ENCODE results near the gene PRSS12. TPM values are rescaled to one million over a fixed set of nuclear protein-coding genes. Genes with fewer than 3 reads are reported as not detected.

The PRSS12 gene
- total RNA-seq, 1 experiment from 2014 or later: 13.8 TPM

DNA sequence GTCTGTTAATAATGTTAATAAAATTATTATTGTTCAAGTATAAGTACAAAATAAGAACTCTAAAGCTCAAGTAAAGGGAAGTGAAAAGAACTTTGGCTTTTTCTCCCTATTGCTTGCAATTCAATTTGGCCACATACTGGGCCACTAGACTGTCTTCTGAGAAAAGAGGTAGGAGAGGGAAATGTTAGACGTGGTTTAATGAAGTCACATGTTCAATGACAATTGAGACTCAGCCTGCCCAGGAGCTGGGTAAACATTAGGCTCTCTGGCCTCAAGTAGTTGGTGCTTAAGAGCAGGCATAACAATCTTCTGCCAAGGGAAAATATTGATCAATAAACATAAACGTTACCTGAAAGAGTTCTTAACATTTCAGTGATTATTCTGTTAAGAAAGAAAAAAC lies 15.1 kb upstream of the PRSS12 start:
- POLR2A ChIA-PET: no interaction called here
- no peak overlapping the region for H3K4me2 ChIP-seq (ENCODE audit: low read length)
- CTCF ChIA-PET: no interaction called here
- BruUV-seq (replicated peaks): no TSS peak
- ATAC-seq (no peak), DNase-seq (ENCODE audit: low read depth, low spot score) (no peak)
- no peak overlapping the region for H2AFZ ChIP-seq (ENCODE audit: low read depth, low read length, poor library complexity, severe bottlenecking)
- no peaks in the 10 kb centered on the region for H3K79me2 ChIP-seq (ENCODE audit: insufficient read depth, low read length)
- no peak for TF ChIP-seq ZNF274 (IDR thresholded peaks at IDR 0.05; ENCODE audit: low read depth, low read length)
- TF ChIP-seq SP1 (IDR thresholded peaks at IDR 0.05; ENCODE audit: low read depth): no peak
- TF ChIP-seq FOSL1 (IDR thresholded peaks at IDR 0.05; ENCODE audit: low read depth): no peak
- no peak for TF ChIP-seq SRF (IDR thresholded peaks at IDR 0.05; ENCODE audit: low read depth)
- TF ChIP-seq, protein P1, sequence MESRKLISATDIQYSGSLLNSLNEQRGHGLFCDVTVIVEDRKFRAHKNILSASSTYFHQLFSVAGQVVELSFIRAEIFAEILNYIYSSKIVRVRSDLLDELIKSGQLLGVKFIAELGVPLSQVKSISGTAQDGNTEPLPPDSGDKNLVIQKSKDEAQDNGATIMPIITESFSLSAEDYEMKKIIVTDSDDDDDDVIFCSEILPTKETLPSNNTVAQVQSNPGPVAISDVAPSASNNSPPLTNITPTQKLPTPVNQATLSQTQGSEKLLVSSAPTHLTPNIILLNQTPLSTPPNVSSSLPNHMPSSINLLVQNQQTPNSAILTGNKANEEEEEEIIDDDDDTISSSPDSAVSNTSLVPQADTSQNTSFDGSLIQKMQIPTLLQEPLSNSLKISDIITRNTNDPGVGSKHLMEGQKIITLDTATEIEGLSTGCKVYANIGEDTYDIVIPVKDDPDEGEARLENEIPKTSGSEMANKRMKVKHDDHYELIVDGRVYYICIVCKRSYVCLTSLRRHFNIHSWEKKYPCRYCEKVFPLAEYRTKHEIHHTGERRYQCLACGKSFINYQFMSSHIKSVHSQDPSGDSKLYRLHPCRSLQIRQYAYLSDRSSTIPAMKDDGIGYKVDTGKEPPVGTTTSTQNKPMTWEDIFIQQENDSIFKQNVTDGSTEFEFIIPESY (IDR thresholded peaks at IDR 0.05; ENCODE audit: extremely low read depth, insufficient replicate concordance, low read length): no peak
- no peak for TF ChIP-seq RAD21 (IDR thresholded peaks at IDR 0.05; ENCODE audit: low read depth)
- no peak for TF ChIP-seq YY1 (IDR thresholded peaks at IDR 0.05; ENCODE audit: extremely low read depth, insufficient replicate concordance, low read depth, low read length)
- TF ChIP-seq TCF7L2 (IDR thresholded peaks at IDR 0.05; ENCODE audit: borderline replicate concordance, extremely low read depth, insufficient read depth, insufficient read length): no peak
- no peak for TF ChIP-seq POLR2AphosphoS5 (IDR thresholded peaks at IDR 0.05; ENCODE audit: low read depth, low read length)
- no peak for TF ChIP-seq ZFX (IDR thresholded peaks at IDR 0.05)
- TF ChIP-seq CBX3 (IDR thresholded peaks at IDR 0.05; ENCODE audit: low read depth): no peak
- no peak for TF ChIP-seq JUND (IDR thresholded peaks at IDR 0.05)
- no peak for TF ChIP-seq EZH2 (IDR thresholded peaks at IDR 0.05)
- no peak for TF ChIP-seq EZH2phosphoT487 (IDR thresholded peaks at IDR 0.05; ENCODE audit: borderline replicate concordance)
- no peaks in the 10 kb centered on the region for H3K4me1 ChIP-seq (ENCODE audit: control insufficient read depth in 1 of 2, insufficient read depth in 2 of 2, low read length in 2 of 2)
- H3K4me3 ChIP-seq (replicated peaks in 1 of 2; ENCODE audit: low read depth in 1 of 2, low read length in 2 of 2): no peak overlapping the region
- no peaks in the 10 kb centered on the region for H3K9me3 ChIP-seq (ENCODE audit: control insufficient read depth in 1 of 2, insufficient read depth in 1 of 2, low read depth in 1 of 2, low read length in 2 of 2)
- no peaks in the 10 kb centered on the region for H3K9me2 ChIP-seq (ENCODE audit: insufficient read depth)
- H3K36me3 ChIP-seq (ENCODE audit: control insufficient read depth in 1 of 2, insufficient read depth in 2 of 2, low read length in 2 of 2): no peaks in the 10 kb centered on the region
- RAD21 ChIA-PET (ENCODE audit: low non-redundant PET in 1 of 2, low total read pairs in 2 of 2, uncharacterized antibody in 2 of 2, unreplicated experiment in 2 of 2): no interaction called here
- no peak overlapping the region for H3K27ac ChIP-seq (ENCODE audit: low read depth, low read length)
- no peaks in the 10 kb centered on the region for H4K20me1 ChIP-seq (ENCODE audit: insufficient read depth)
- no peak overlapping the region for H3K9ac ChIP-seq (ENCODE audit: low read length)
- intact Hi-C loops (cut with micrococcal nuclease): no loop called here
- no peaks in the 10 kb centered on the region for H3K27me3 ChIP-seq (ENCODE audit: insufficient read depth, low read length)
